Activated naive CD8-positive, alpha-beta T cell treated with anti-CD3 and anti-CD28 coated beads, Interleukin-2, amount 10 ng/mL, durations not matched to agents 7 days and 5 days (primary cell): ENCODE data around the gene OSBP2. TPM values are rescaled to one million over a fixed set of nuclear protein-coding genes. Genes with fewer than 3 reads are reported as not detected.

Experiments used
- ATAC-seq: fragments of 150-1000 bp; cut with Tn5 transposase; one replicate; pipeline ENCODE4 v1.10.0; 2021; ENCODE audit warnings: low read depth, moderate library complexity
- POLR2A ChIA-PET: fragments of 350-600 bp; sonication (Branson Sonifier 250); formaldehyde crosslinking; loops from one replicate; lab custom pipeline; 2021; ENCODE audit warnings: antibody characterized with exemption; lab: Charles Lee
- DNase-seq: peaks from one replicate; pipeline ENCODE4 v3.0.0; 2021
- H3K27ac Mint-ChIP-seq: one replicate; pipeline ENCODE4 v1.8.0; 2022; ENCODE audit warnings: mild to moderate bottlenecking, mixed read lengths
- H3K27me3 Mint-ChIP-seq: one replicate; pipeline ENCODE4 v1.8.0; 2022; ENCODE audit warnings: mild to moderate bottlenecking, moderate library complexity, mixed read lengths
- H3K36me3 Mint-ChIP-seq: one replicate; pipeline ENCODE4 v1.8.0; 2021; ENCODE audit warnings: mild to moderate bottlenecking, mixed read lengths
- H3K4me1 Mint-ChIP-seq: one replicate; pipeline ENCODE4 v1.8.0; 2021; ENCODE audit warnings: mixed read lengths
- H3K4me3 Mint-ChIP-seq: one replicate; pipeline ENCODE4 v1.8.0; 2022; ENCODE audit warnings: mild to moderate bottlenecking, moderate library complexity, mixed read lengths
- H3K9me3 Mint-ChIP-seq: one replicate; pipeline ENCODE4 v1.8.0; 2021; ENCODE audit warnings: mixed read lengths
- total RNA-seq, 2 experiments: library from RNA; stranded (reverse); gene quantifications; one replicate each; pipeline ENCODE4 v1.2.3, GENCODE V29; 2021

OSBP2 gene
- under 1 TPM; 0.45 to 0.61 TPM for total RNA-seq

- Mint-ChIP-seq H3K27ac (no peak within 1 kb of the TSS), H3K4me3 (peak within 1 kb of the TSS; percentile 90), H3K36me3 (no peaks in the 10 kb centered on the region), H3K4me1 (peaks cover 3% of the 10 kb centered on the region), H3K27me3 (peaks cover 46% of the 10 kb centered on the region), H3K9me3 (no peaks in the 10 kb centered on the region)
- DNase-seq = peak; percentile 52
- ATAC-seq = peak; percentile 43
- POLR2A ChIA-PET = interaction anchor here (0.6 kb wide), 1 partner anchor 45 kb away, joined by 3 read pairs; no protein-coding TSS in a partner anchor
These were observed at the start of gene OSBP2 for GRCh38 chr22:30694640-30695350. Gene OSBP2, plus strand, starts transcription at chr22:30694874. Its CDS starts 36 bp downstream, at chr22:30694910.

GRCh38 chr22:30646518-30647160, 48.0 kb upstream of the OSBP2 start:
- no peak overlapping the region for H3K27ac Mint-ChIP-seq
- no peaks in the 10 kb centered on the region for H3K27me3 Mint-ChIP-seq
- DNase-seq (no peak), ATAC-seq (no peak)
- peaks cover 3% of the 10 kb centered on the region for H3K36me3 Mint-ChIP-seq
- H3K9me3 Mint-ChIP-seq = no peaks in the 10 kb centered on the region
- POLR2A ChIA-PET = no interaction called here
- no peak overlapping the region for H3K4me3 Mint-ChIP-seq
- peaks cover 11% of the 10 kb centered on the region for H3K4me1 Mint-ChIP-seq

GRCh38 chr22:30647536-30647935, 47.1 kb upstream of the OSBP2 start:
- no peak overlapping the region for H3K27ac Mint-ChIP-seq
- no peaks in the 10 kb centered on the region for H3K9me3 Mint-ChIP-seq
- no peak for DNase-seq
- no peaks in the 10 kb centered on the region for H3K27me3 Mint-ChIP-seq
- H3K4me3 Mint-ChIP-seq = no peak overlapping the region
- H3K36me3 Mint-ChIP-seq = peaks cover 3% of the 10 kb centered on the region
- peaks cover 14% of the 10 kb centered on the region for H3K4me1 Mint-ChIP-seq
- POLR2A ChIA-PET = no interaction called here
- ATAC-seq = no peak

- Mint-ChIP-seq H3K36me3 (peaks cover 3% of the 10 kb centered on the region), H3K4me1 (peaks cover 14% of the 10 kb centered on the region), H3K9me3 (no peaks in the 10 kb centered on the region), H3K4me3 (no peak overlapping the region), H3K27me3 (no peaks in the 10 kb centered on the region), H3K27ac (peak overlapping the region; percentile 61)
- POLR2A ChIA-PET = interaction anchor here (2.5 kb wide), 1 partner anchor 14 kb away, joined by 14 read pairs; the partner anchor contains the start of gene SLC35E4
- ATAC-seq (no peak), DNase-seq (no peak)
These were observed 45.8 kb upstream of the OSBP2 start for GRCh38 chr22:30648825-30649224.

- no peaks in the 10 kb centered on the region for H3K9me3 Mint-ChIP-seq
- peak; percentile 67 for DNase-seq
- H3K27me3 Mint-ChIP-seq = no peaks in the 10 kb centered on the region
- ATAC-seq = peak; percentile 99
- peak overlapping the region; percentile 61 for H3K27ac Mint-ChIP-seq
- peaks cover 3% of the 10 kb centered on the region for H3K36me3 Mint-ChIP-seq
- POLR2A ChIA-PET = interaction anchor here (0.6 to 2.5 kb wide), 3 partner anchors 11 to 45 kb away, joined by 3 to 14 read pairs (median 6); partner anchors contain the start of gene SLC35E4
- no peak overlapping the region for H3K4me3 Mint-ChIP-seq
- peaks cover 14% of the 10 kb centered on the region for H3K4me1 Mint-ChIP-seq
These were observed 45.2 kb upstream of the OSBP2 start for GRCh38 chr22:30649430-30650007.

- ATAC-seq (no peak), DNase-seq (no peak)
- H3K4me1 Mint-ChIP-seq = peaks cover 14% of the 10 kb centered on the region
- no peak overlapping the region for H3K27ac Mint-ChIP-seq
- H3K27me3 Mint-ChIP-seq = no peaks in the 10 kb centered on the region
- H3K4me3 Mint-ChIP-seq = no peak overlapping the region
- H3K9me3 Mint-ChIP-seq = no peaks in the 10 kb centered on the region
- peaks cover 5% of the 10 kb centered on the region for H3K36me3 Mint-ChIP-seq
- POLR2A ChIA-PET = interaction anchor here (0.8 to 2.5 kb wide), 3 partner anchors 10 to 16 kb away, joined by 4 to 14 read pairs (median 6); partner anchors contain the start of gene SLC35E4
These were observed 44.1 kb upstream of the OSBP2 start for GRCh38 chr22:30650508-30651116.

- no peaks in the 10 kb centered on the region for H3K27me3 Mint-ChIP-seq
- ATAC-seq = no peak
- no peak overlapping the region for H3K27ac Mint-ChIP-seq
- POLR2A ChIA-PET = no interaction called here
- H3K9me3 Mint-ChIP-seq = no peaks in the 10 kb centered on the region
- H3K4me3 Mint-ChIP-seq = no peak overlapping the region
- no peak for DNase-seq
- H3K4me1 Mint-ChIP-seq = peaks cover 14% of the 10 kb centered on the region
- H3K36me3 Mint-ChIP-seq = peaks cover 5% of the 10 kb centered on the region
These were observed 41.8 kb upstream of the OSBP2 start for GRCh38 chr22:30652852-30653251.

- Mint-ChIP-seq H3K4me3 (no peak overlapping the region), H3K4me1 (peaks cover 10% of the 10 kb centered on the region), H3K27ac (no peak overlapping the region), H3K9me3 (no peaks in the 10 kb centered on the region), H3K36me3 (peaks cover 2% of the 10 kb centered on the region), H3K27me3 (no peaks in the 10 kb centered on the region)
- DNase-seq = no peak
- ATAC-seq = no peak
- POLR2A ChIA-PET = interaction anchor here (0.8 kb wide), 1 partner anchor 10 kb away, joined by 3 read pairs; no protein-coding TSS in a partner anchor
These were observed 40.3 kb upstream of the OSBP2 start for GRCh38 chr22:30654361-30654760.

- Mint-ChIP-seq H3K4me3 (no peak overlapping the region), H3K27me3 (no peaks in the 10 kb centered on the region), H3K36me3 (peaks cover 2% of the 10 kb centered on the region), H3K9me3 (no peaks in the 10 kb centered on the region), H3K27ac (no peak overlapping the region), H3K4me1 (peaks cover 5% of the 10 kb centered on the region)
- POLR2A ChIA-PET = no interaction called here
- ATAC-seq (no peak), DNase-seq (no peak)
These were observed 39.1 kb upstream of the OSBP2 start for GRCh38 chr22:30655532-30655931.

GRCh38 chr22:30662040-30662439, 32.6 kb upstream of the OSBP2 start:
- no peak overlapping the region for H3K27ac Mint-ChIP-seq
- H3K9me3 Mint-ChIP-seq = no peaks in the 10 kb centered on the region
- ATAC-seq (no peak), DNase-seq (no peak)
- peaks cover 5% of the 10 kb centered on the region for H3K36me3 Mint-ChIP-seq
- H3K4me1 Mint-ChIP-seq = peaks cover 8% of the 10 kb centered on the region
- no peak overlapping the region for H3K4me3 Mint-ChIP-seq
- POLR2A ChIA-PET = interaction anchor here (0.7 kb wide), 1 partner anchor 10 kb away, joined by 4 read pairs; no protein-coding TSS in a partner anchor
- H3K27me3 Mint-ChIP-seq = no peaks in the 10 kb centered on the region

GRCh38 chr22:30664798-30665197, 29.9 kb upstream of the OSBP2 start:
- no peaks in the 10 kb centered on the region for H3K9me3 Mint-ChIP-seq
- peaks cover 14% of the 10 kb centered on the region for H3K4me1 Mint-ChIP-seq
- DNase-seq = no peak

GRCh38 chr22:30665266-30665665, 29.4 kb upstream of the OSBP2 start:
- DNase-seq = no peak
- H3K27me3 Mint-ChIP-seq = peaks cover 15% of the 10 kb centered on the region
- H3K4me1 Mint-ChIP-seq = peaks cover 14% of the 10 kb centered on the region
- peaks cover 5% of the 10 kb centered on the region for H3K36me3 Mint-ChIP-seq
- POLR2A ChIA-PET = no interaction called here
- H3K4me3 Mint-ChIP-seq = no peak overlapping the region
- no peak overlapping the region for H3K27ac Mint-ChIP-seq
- H3K9me3 Mint-ChIP-seq = no peaks in the 10 kb centered on the region
- no peak for ATAC-seq

More at GRCh38 chr22:30664798-30665197, 29.9 kb upstream of the OSBP2 start:
- no peak overlapping the region for H3K27ac Mint-ChIP-seq
- H3K36me3 Mint-ChIP-seq = peaks cover 5% of the 10 kb centered on the region
- ATAC-seq = no peak
- POLR2A ChIA-PET = no interaction called here
- no peak overlapping the region for H3K4me3 Mint-ChIP-seq
- H3K27me3 Mint-ChIP-seq = peaks cover 13% of the 10 kb centered on the region

- H3K27me3 Mint-ChIP-seq = peaks cover 15% of the 10 kb centered on the region
These were observed 28.9 kb upstream of the OSBP2 start for GRCh38 chr22:30665786-30666185.

More at GRCh38 chr22:30665786-30666185, 28.9 kb upstream of the OSBP2 start:
- DNase-seq (no peak), ATAC-seq (no peak)
- peaks cover 14% of the 10 kb centered on the region for H3K4me1 Mint-ChIP-seq
- POLR2A ChIA-PET = no interaction called here
- H3K9me3 Mint-ChIP-seq = no peaks in the 10 kb centered on the region
- no peak overlapping the region for H3K27ac Mint-ChIP-seq
- peak overlapping the region; percentile 25 for H3K4me3 Mint-ChIP-seq
- peaks cover 5% of the 10 kb centered on the region for H3K36me3 Mint-ChIP-seq
